VCaP (cell line): ENCODE data around the gene RAI1.

Experiments
- H3K27ac ChIP-seq: fragments of 450-650 bp; 2 replicates; pipeline ENCODE4 v1.5.1; 2017
- TF ChIP-seq, protein P1 (sequence below): fragments of 450-650 bp; conservative IDR thresholded peaks from 2 replicates; pipeline ENCODE4 v1.5.1; 2017; ENCODE audit warnings: mild to moderate bottlenecking, moderate library complexity

Gene RAI1

DNA sequence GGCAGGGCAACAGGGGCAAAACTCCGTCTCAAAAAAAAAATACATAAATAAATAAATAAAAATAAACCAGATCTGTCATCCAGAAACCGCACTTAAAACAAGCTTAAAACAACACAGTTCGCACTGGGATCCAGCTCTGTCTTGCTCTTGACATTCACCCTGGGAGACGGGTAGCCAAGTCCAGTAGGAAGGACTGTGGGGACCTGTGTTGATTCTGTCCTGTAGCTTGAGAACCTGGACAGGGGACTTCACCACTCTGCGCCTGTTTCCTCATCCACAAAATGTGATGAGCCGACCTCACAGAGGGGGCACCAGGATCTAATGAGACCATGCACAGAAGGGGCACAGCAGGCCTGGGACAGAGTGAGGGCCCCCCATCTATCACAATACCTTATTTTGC is 1.5 kb upstream of the RAI1 start:
- TF ChIP-seq, protein P1, sequence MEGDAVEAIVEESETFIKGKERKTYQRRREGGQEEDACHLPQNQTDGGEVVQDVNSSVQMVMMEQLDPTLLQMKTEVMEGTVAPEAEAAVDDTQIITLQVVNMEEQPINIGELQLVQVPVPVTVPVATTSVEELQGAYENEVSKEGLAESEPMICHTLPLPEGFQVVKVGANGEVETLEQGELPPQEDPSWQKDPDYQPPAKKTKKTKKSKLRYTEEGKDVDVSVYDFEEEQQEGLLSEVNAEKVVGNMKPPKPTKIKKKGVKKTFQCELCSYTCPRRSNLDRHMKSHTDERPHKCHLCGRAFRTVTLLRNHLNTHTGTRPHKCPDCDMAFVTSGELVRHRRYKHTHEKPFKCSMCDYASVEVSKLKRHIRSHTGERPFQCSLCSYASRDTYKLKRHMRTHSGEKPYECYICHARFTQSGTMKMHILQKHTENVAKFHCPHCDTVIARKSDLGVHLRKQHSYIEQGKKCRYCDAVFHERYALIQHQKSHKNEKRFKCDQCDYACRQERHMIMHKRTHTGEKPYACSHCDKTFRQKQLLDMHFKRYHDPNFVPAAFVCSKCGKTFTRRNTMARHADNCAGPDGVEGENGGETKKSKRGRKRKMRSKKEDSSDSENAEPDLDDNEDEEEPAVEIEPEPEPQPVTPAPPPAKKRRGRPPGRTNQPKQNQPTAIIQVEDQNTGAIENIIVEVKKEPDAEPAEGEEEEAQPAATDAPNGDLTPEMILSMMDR: no peak
- H3K27ac ChIP-seq: peak overlapping the region; percentile 95; the same call in 1 of the 2 replicates

DNA sequence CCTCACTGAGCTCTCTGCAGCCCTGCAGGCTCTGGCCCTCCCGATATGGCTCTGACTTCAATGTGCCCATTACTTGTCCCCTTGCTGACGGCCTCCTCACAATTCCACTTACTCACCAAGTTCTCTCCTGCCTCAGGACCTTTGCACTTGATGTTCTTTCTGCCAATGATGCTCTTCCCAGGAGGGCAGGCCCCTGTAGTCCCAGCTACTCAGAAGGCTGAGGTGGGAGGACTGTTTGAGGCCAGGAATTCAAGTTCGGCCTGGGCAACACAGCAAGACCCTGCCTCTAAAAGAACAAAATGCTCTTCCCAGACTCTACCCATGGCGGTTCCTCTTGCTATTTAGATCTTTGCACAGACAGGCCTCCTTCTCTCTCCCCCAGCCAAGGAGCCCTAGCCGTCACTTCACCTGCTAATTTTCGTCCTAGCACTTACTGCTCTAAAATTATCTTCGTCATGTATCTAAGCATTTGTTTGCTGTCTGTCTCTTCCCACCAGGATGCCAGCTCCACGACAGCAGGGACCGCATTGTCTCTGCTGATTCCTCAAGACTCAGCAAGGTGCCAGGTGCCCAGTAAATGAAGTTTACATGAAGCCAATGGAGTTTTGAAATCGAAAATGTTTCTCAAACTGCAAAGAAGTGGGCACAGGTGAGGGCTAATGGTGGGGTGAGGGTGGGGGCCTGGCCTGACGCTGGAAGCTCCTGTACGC is 626 bp upstream of the RAI1 start:
- peak overlapping the region; percentile 95 for H3K27ac ChIP-seq
- TF ChIP-seq, protein P1: no peak

DNA sequence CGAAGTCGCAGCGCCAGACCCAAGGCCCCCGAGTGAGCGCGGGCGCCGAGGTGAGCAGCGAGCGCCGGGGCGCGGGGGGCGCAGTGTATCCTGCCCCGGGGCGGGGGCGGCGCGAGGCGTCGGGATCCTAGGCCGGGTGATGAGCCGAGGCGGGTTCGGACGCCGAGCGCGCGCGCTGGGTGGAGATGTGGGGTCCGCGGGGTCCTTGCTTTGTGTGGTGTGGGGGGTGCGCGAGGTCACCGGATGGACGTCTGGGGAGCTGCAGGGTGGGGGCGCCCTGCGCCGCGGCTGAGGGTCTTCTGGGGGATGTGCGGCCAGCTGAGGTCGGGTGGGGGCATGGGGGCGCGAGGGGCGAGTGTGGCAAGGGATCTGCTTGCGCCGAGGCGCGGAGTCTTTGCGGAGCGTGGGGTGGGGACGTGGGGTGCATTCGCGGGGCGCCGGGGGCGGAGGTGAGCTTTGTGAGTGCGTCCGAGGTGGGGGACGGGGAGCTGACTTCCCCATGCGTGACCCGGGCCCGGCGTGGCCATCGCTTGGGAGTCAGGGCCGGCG is 560 bp downstream of the RAI1 start:
- TF ChIP-seq, protein P1: no peak
- peak overlapping the region; percentile 95 for H3K27ac ChIP-seq

DNA sequence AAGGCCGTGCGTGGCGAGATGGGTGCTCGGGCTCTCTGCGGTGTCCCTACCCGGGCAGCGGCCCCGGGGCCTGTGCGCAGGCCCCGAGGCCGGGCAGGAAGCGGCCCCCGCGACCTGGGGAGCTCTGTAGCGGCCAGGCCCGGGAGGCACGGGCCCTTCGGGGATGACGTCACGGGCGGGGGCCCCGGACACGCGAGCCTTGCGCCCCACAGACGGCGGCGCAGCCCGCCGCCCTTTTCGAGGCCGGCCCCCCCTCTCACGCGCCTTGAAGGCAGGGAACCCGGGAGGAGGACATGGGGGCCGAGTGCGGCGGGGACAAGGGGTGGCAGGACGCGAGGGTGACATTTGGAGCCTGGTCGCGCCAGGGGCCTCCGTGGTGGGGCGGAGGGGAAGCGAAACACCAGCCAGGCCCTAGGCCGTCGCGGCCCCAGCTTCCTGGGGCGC is 1.1 kb downstream of the RAI1 start:
- peak overlapping the region; percentile 95 for H3K27ac ChIP-seq
- TF ChIP-seq, protein P1: no peak

DNA sequence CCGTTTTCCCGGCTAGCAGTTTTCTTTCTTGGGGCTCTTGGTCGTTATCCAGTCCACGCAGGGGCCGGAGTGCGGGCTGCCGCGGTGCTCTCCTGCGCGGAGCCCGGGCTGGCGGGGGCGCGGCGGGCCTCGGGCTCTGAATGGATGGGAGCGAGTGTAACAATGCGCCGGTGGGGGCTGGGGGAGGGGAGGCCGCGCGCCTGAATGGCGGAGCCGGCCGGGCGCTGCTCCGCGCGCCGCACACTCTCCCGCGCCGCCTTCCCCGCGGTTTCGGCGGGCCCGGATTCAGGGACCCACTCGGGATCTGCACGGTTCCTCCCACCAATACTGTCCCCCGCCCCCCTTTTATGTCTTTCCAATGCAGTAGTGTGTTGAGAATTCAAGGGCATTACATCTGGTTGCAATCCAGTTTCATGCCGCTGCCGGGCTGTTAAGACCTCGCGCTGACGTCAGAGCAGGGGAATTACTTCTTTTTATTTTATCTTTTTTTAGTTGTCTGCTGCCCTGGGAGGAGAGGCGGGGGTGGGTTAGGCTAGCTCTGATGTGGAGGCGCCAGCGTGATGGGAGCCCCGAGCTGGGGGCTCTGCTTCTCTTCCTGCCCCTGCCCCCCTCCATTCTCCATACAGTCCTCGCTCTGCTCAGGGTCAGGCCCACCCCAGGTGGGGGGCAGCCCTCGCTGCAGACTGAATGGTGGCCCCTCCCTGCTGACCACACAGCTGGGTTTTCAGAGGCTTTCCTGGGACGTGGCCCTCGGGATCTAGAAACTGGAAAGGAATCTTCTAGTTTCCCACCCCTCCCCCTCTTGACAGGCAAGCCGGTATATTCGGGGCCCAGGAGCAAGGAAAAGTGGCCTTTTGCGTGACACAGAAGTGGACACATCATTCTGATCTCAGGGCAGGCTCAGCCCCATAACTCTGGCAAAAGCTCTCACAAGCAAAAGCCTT is 1.8 kb downstream of the RAI1 start:
- TF ChIP-seq, protein P1: no peak
- peak overlapping the region; percentile 95 for H3K27ac ChIP-seq

DNA sequence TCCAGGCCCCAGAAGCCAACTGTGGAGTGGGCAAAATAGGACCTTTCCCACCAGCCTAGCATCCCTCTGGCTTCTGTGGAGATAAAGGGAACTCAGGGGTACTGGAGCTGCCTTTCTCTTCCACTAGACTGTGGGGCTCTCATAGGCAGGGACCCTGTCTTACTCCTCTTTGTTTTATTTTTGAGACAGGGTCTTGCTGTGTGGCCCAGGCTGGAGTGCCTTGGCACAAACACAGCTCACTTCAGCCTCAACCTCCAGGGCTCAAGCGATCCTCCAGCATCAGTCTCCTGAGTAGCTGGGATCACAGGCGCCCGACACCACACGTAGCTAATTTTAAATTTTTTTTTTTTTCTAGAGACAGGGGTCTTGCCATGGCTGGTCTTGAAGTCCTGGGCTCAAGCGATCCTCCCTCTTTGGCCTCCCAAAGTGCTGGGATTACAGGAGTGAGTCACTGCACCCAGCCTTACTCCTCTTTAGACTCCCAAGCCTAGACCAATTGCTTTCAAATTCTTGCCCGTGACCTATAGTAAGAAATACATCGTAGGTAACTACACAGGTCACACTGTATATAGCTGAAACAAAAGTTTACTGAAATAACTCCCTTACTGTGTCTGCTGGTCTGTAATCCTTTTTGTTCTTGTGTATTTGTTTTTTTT is 2.6 kb downstream of the RAI1 start:
- TF ChIP-seq, protein P1: no peak
- H3K27ac ChIP-seq: peak overlapping the region; percentile 95
